Spleen (tissue), 11 donors: ENCODE data around the gene CYB561. TPM values are rescaled to one million over a fixed set of nuclear protein-coding genes. Genes with fewer than 3 reads are reported as not detected.

Source experiments
- DNase-seq: peaks from one replicate; pipeline ENCODE4 v3.0.0-alpha.2; 2020
- H3K27ac ChIP-seq, 8 donors: fragments of 200-600 bp; sonication (generic) in 7 of 8; 1 replicate in 4 of 8; 2 replicates in 4 of 8; pipeline versions ENCODE4 v1.5.0 to v1.8.0; 2016 to 2021; ENCODE audit warnings: inconsistent platforms in 4 of 8, mild to moderate bottlenecking in 4 of 8, moderate library complexity in 1 of 8
- H3K27me3 ChIP-seq, 7 donors: fragments of 200-600 bp; sonication (generic) in 6 of 7; replicated peaks in 1 of 7; 1 replicate in 4 of 7; 2 replicates in 3 of 7; pipeline versions ENCODE4 v1.5.0 to v1.8.0; 2016 to 2021; ENCODE audit warnings: inconsistent platforms in 3 of 7, mild to moderate bottlenecking in 1 of 7
- H3K36me3 ChIP-seq, 6 donors: fragments of 200-600 bp; sonication (generic) in 5 of 6; 1 replicate in 4 of 6; 2 replicates in 2 of 6; pipeline versions ENCODE4 v1.5.0 to v1.8.0; 2016 to 2021; ENCODE audit warnings: inconsistent platforms in 2 of 6
- H3K4me1 ChIP-seq, 6 donors: fragments of 200-600 bp; sonication (generic) in 5 of 6; 1 replicate in 3 of 6; 2 replicates in 3 of 6; pipeline versions ENCODE4 v1.5.0 to v1.8.0; 2016 to 2021; ENCODE audit warnings: inconsistent platforms in 3 of 6
- H3K4me3 ChIP-seq, 8 donors: fragments of 200-600 bp; sonication (generic) in 7 of 8; 1 replicate in 4 of 8; 2 replicates in 4 of 8; pipeline versions ENCODE4 v1.5.0 to v1.8.0; 2016 to 2021; ENCODE audit warnings: inconsistent platforms in 4 of 8, mild to moderate bottlenecking in 4 of 8, moderate library complexity in 2 of 8
- H3K9me3 ChIP-seq, 8 donors: fragments of 200-600 bp; sonication (generic) in 7 of 8; 1 replicate in 4 of 8; 2 replicates in 4 of 8; pipeline versions ENCODE4 v1.5.0 to v1.8.0; 2016 to 2021; ENCODE audit warnings: inconsistent platforms in 4 of 8
- POLR2A ChIP-seq, 3 donors: fragments of 450-650 bp; IDR thresholded peaks; one replicate each; pipeline ENCODE4 v1.5.1; 2017; ENCODE audit warnings: antibody characterized with exemption in 3 of 3, mild to moderate bottlenecking in 1 of 3
- POLR2AphosphoS5 ChIP-seq, 3 donors: sonication (generic); formaldehyde crosslinking; IDR thresholded peaks; one replicate each; pipeline ENCODE4 v1.5.1; 2017; ENCODE audit warnings: antibody characterized with exemption in 3 of 3
- WGBS, 5 donors: extraction: QIAGEN DNeasy Blood & Tissue Kit in 3 of 5; methylation state at CpG; one replicate each; pipeline versions ENCODE4 v1.1.5 to v1.1.7; 2013 to 2018; 5-methylcytosine and 5-hydroxymethylcytosine counted together
- intact Hi-C: fragments of 100-400 bp; cut with DNase I; formaldehyde crosslinking; loops from one replicate; pipeline ENCODE4 v1.15.0; 2023; ENCODE audit warnings: low total_unique reads
- polyA plus RNA-seq, 3 donors: library from polyadenylated mRNA; stranded (reverse); fragments of 200-250 nt; gene quantifications; one replicate each; pipeline ENCODE4 v1.2.1, GENCODE V29; 2013
- total RNA-seq, 7 donors: library from RNA; depleted of rRNA in 3 of 7; stranded (reverse); fragments of >200 nt in 3 of 7; fragmentation: NEBNext Ultra II Directional in 4 of 7; extraction: Animal tissue kit (Norgen Biotek cat#: 25700) in 4 of 7; gene quantifications; one replicate each; pipeline versions ENCODE4 v1.1.0 to v1.2.1, GENCODE V29; 2016 to 2021
- TF ChIP-seq, protein P1 (sequence below), 11 experiments: fragments of 200-600 bp in 7 of 11; fragments of 450-650 bp in 4 of 11; sonication (generic) in 4 of 11; IDR thresholded peaks in 8 of 11; conservative IDR thresholded peaks in 3 of 11; 1 replicate in 7 of 11; 2 replicates in 4 of 11; pipeline versions ENCODE4 v1.4.0 to v1.8.0; 2016 to 2021; ENCODE audit warnings: antibody characterized with exemption in 11 of 11, inconsistent platforms in 4 of 11, mild to moderate bottlenecking in 1 of 11
- donor health status: healthy with polysubstance abuse.
- donor health status: DM: no; HTN: no; CAD: no; lungs with moderate emphysema.
- donor health status: DM: no; HTN: no; CAD: no.
- donor health status: Bipolar disorder and iron deficiency.
- donor health status: healthy.
- donor health status: DM: no; HTN: no; CAD: no.
- donor health status: DM: yes; HTN: yes; CAD: no.

Gene CYB561
- total and polyA plus RNA-seq, 10 donors: 2.6 to 36.4 (median 12.6) TPM

DNA sequence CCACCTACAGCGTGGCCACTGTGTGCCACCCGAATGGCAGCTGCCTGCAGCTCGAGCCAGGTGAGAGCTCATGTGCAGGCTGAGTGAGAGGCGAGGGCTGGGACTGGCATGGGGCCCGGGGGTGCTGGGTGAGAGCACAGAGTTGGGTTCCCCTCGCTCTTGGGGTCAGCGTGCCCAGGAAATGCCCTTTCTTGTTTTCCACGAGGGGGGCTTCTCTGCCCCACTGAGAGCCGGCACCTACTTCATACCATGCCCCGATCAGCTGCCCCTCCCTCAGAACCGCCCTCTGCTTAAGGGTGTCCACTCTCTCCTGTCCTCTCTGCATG, 40.9 kb upstream of the CYB561 start:
- H3K27me3 ChIP-seq: peaks cover 0 to 22% (median 0%) of the 10 kb centered on the region in 7 donors
- TF ChIP-seq, protein P1, sequence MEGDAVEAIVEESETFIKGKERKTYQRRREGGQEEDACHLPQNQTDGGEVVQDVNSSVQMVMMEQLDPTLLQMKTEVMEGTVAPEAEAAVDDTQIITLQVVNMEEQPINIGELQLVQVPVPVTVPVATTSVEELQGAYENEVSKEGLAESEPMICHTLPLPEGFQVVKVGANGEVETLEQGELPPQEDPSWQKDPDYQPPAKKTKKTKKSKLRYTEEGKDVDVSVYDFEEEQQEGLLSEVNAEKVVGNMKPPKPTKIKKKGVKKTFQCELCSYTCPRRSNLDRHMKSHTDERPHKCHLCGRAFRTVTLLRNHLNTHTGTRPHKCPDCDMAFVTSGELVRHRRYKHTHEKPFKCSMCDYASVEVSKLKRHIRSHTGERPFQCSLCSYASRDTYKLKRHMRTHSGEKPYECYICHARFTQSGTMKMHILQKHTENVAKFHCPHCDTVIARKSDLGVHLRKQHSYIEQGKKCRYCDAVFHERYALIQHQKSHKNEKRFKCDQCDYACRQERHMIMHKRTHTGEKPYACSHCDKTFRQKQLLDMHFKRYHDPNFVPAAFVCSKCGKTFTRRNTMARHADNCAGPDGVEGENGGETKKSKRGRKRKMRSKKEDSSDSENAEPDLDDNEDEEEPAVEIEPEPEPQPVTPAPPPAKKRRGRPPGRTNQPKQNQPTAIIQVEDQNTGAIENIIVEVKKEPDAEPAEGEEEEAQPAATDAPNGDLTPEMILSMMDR (IDR thresholded peaks at IDR 0.05 in 8 of 11, conservative IDR thresholded peaks at IDR 0.05 in 3 of 11): no peak
- TF ChIP-seq POLR2AphosphoS5 (IDR thresholded peaks at IDR 0.05) (no peak), POLR2A (IDR thresholded peaks at IDR 0.05) (no peak)
- no peaks in the 10 kb centered on the region for H3K4me1 ChIP-seq
- no peak overlapping the region for H3K27ac ChIP-seq
- no peak overlapping the region for H3K4me3 ChIP-seq
- WGBS, 5 donors: 84 to 95% (median 89%) methylated on average over 8 to 11 of the region's 11 CpGs
- intact Hi-C loops: no loop called here
- no peaks in the 10 kb centered on the region for H3K36me3 ChIP-seq
- H3K9me3 ChIP-seq: no peaks in the 10 kb centered on the region
- no peak for DNase-seq

DNA sequence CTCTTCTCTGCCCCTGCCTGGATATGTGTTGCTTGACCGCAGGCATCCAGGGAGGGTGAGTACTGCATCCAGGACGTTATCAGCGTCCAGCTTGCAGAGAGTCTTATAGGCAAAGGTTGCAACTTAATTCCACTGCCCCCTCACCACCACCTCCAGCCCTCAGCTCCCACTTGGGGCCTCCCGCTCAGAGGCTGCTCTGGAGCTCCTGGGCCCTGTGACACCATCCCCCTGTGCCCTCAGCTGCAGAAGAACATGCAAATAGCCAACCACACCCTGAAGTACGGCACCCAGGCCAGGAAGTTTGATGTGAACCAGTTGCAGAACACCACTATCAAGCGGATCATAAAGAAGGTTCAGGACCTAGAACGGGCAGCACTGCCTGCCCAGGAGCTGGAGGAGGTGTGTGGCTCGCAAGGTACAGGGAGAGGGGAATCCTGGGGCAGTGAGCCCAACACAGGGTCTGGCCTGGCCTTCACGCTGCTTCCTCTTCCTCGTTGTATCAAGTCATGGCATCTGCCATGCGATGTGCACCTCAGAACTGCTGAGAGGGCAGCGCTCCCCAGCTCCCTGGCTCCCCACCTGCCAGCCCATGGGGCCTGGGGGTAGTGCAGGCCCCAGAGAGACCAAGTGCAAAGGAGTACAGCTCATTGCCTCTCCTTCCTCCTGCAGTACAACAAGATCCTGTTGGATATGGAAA, 40.4 kb upstream of the CYB561 start:
- H3K27ac ChIP-seq: no peak overlapping the region
- TF ChIP-seq POLR2AphosphoS5 (IDR thresholded peaks at IDR 0.05): no peak
- TF ChIP-seq, protein P1 (IDR thresholded peaks at IDR 0.05 in 8 of 11, conservative IDR thresholded peaks at IDR 0.05 in 3 of 11): no peak
- no peak for TF ChIP-seq POLR2A (IDR thresholded peaks at IDR 0.05)

DNA sequence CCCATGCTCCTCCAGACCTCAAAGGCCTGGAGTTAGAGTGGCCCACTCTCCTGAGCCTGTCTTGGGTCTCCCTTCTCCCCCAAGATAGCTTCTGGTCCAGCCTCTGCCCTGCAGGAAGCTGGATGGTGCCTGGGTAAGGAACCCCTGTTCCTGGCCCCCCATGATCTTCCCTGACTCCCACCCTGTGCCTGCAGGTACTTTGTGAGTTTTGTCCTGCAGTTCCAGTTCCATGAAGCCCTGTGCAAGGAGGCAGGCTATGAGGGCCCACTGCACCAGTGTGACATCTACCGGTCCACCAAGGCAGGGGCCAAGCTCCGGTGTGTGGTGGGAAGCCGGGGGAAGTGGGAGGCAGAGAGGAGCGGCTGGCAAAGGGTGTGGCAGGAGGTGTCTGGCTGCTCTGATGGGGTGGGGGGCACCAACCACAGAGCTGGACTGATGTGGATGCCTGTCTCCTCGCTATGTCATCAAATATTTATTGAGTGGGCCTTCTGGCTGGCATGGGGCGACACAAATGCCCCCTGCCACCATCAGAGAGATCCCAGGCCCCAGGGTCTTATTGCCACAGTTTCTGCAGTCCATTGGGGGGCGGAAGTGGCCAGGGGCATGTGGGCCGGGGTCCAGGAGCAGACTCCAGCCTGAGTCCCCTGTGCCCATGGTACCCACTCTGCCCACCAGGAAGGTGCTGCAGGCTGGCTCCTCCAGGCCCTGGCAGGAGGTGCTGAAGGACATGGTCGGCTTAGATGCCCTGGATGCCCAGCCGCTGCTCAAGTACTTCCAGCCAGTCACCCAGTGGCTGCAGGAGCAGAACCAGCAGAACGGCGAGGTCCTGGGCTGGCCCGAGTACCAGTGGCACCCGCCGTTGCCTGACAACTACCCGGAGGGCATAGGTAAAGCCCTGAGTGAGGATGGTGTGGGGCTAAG, 37.8 kb upstream of the CYB561 start:
- intact Hi-C loops: no loop called here
- no peak for TF ChIP-seq POLR2AphosphoS5 (IDR thresholded peaks at IDR 0.05)
- 91 to 95% (median 93%) methylated on average over 5 to 16 of the region's 16 CpGs for WGBS, 5 donors

More for the DNA sequence above, 40.4 kb upstream of the CYB561 start:
- H3K27me3 ChIP-seq: peaks cover 0 to 25% (median 0%) of the 10 kb centered on the region in 7 donors
- no peaks in the 10 kb centered on the region for H3K9me3 ChIP-seq
- H3K4me1 ChIP-seq: no peaks in the 10 kb centered on the region
- intact Hi-C loops: no loop called here
- H3K4me3 ChIP-seq: no peak overlapping the region
- 75 to 81% (median 78%) methylated on average over 10 to 12 of the region's 12 CpGs for WGBS, 5 donors
- no peaks in the 10 kb centered on the region for H3K36me3 ChIP-seq
- DNase-seq: no peak

DNA sequence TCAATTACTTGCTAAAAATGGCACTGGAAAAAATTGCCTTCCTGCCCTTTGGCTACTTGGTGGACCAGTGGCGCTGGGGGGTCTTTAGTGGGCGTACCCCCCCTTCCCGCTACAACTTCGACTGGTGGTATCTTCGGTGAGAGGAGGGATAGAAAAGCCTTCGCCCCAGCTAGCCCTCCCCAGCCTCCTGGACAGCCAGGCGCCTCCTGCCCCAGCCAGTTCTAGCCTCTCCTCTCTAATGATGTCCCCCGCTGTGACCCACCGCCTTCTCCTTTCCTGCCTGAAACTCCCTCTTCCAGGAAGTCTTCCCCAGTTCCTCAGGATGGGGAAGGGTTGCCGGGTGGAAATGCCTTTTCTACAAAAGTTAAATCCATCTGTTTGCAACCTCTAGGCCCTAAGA, 36.9 kb upstream of the CYB561 start:
- Histone ChIP-seq H3K4me1 (peaks cover 0 to 14% (median 11%) of the 10 kb centered on the region in 6 donors), H3K27me3 (peaks cover 0 to 51% (median 13%) of the 10 kb centered on the region in 7 donors), H3K9me3 (no peaks in the 10 kb centered on the region), H3K27ac (no peak overlapping the region), H3K36me3 (no peaks in the 10 kb centered on the region), H3K4me3 (no peak overlapping the region)
- WGBS, 5 donors: 80 to 93% (median 84%) methylated on average over 10 of the region's 10 CpGs
- TF ChIP-seq, protein P1 (IDR thresholded peaks at IDR 0.05 in 8 of 11, conservative IDR thresholded peaks at IDR 0.05 in 3 of 11): no peak
- TF ChIP-seq POLR2AphosphoS5 (IDR thresholded peaks at IDR 0.05): no peak
- TF ChIP-seq POLR2A (IDR thresholded peaks at IDR 0.05): no peak
- intact Hi-C loops: no loop called here
- no peak for DNase-seq

More for the DNA sequence above, 37.8 kb upstream of the CYB561 start:
- peaks cover 0 to 42% (median 5%) of the 10 kb centered on the region in 7 donors for H3K27me3 ChIP-seq
- no peak overlapping the region for H3K4me3 ChIP-seq
- no peaks in the 10 kb centered on the region for H3K9me3 ChIP-seq
- H3K27ac ChIP-seq: no peak overlapping the region
- H3K4me1 ChIP-seq: peaks cover 0 to 5% (median 3%) of the 10 kb centered on the region in 6 donors
- no peaks in the 10 kb centered on the region for H3K36me3 ChIP-seq
- no peak for DNase-seq
